ENCODE results near the gene CCDC78.
A peak's percentile ranks its signal among the peaks of the same experiment; 100 is the strongest.

Gene CCDC78

DNA sequence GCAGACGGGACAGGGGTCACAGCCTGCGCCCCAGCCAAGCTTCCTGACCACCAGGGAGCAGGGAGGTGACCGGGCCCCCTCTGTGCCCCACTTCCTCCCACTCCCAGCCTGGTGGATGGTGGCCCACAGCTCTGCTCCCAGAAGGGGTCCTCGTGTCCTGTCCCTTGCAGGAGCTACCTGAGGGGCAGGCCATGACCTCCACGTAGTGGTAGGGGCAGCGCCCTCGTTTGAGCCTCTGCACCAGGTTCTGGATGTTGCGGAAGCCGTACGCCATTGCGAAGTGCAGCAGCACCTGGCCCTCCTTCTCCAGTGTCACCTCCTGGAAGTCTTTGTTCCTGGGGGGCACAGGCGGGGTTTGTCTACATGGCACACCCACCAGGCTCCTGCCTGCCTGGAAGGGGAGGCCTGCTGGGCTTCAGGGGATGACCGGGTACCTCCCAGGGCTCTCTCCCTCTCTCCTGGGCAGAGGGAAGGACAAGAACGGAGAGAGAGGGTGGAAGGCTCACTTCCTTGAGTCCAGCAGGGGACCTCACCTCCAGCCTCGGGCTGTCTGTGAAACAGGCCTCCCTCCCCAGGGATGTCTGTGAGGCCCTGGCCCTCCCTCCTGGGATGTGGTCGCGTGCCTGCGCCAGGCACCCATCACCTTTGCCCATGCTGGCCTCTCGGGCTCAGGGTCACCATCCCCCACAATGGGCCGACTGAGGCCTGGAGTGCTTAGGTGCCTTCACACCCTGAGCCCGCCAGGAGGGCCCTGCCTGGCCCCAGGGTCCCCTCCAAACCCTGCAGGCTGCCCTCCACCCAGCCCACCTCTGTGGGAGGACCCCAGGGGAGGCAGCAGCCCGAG is 4.6 kb upstream of the CCDC78 start:
- in situ Hi-C loops (cut with HindIII; ENCODE audit: low pct_unique_long_range_greater_than_20kb, low sequenced_read_pairs) = no loop called here
- DNase-seq (ENCODE audit: low read depth in 1 of 2, low spot score in 1 of 2) = no peak

GRCh38 chr16:729768-730665 is 3.8 kb upstream of the CCDC78 start:
- no peak for DNase-seq (ENCODE audit: low read depth in 1 of 2, low spot score in 1 of 2)
- TF ChIP-seq JUND (IDR thresholded peaks at IDR 0.05; ENCODE audit: low read depth) = no peak
- in situ Hi-C loops (cut with HindIII; ENCODE audit: low pct_unique_long_range_greater_than_20kb, low sequenced_read_pairs) = no loop called here

More for the DNA sequence above, 4.6 kb upstream of the CCDC78 start:
- TF ChIP-seq JUND (IDR thresholded peaks at IDR 0.05; ENCODE audit: low read depth) = no peak

GRCh38 chr16:728890-729744 is 2.9 kb upstream of the CCDC78 start:
- no peak for TF ChIP-seq JUND (IDR thresholded peaks at IDR 0.05; ENCODE audit: low read depth)
- in situ Hi-C loops (cut with HindIII; ENCODE audit: low pct_unique_long_range_greater_than_20kb, low sequenced_read_pairs) = no loop called here

GRCh38 chr16:728131-728889 is 2.1 kb upstream of the CCDC78 start:
- peak; percentile 71 to 93 for DNase-seq (ENCODE audit: low read depth in 1 of 2, low spot score in 1 of 2)
- in situ Hi-C loops (cut with HindIII; ENCODE audit: low pct_unique_long_range_greater_than_20kb, low sequenced_read_pairs) = no loop called here
- TF ChIP-seq JUND (IDR thresholded peaks at IDR 0.05; ENCODE audit: low read depth) = no peak

More at GRCh38 chr16:728890-729744, 2.9 kb upstream of the CCDC78 start:
- no peak for DNase-seq (ENCODE audit: low read depth in 1 of 2, low spot score in 1 of 2)

- DNase-seq (ENCODE audit: low read depth in 1 of 2, low spot score in 1 of 2) = no peak
- in situ Hi-C loops (cut with HindIII; ENCODE audit: low pct_unique_long_range_greater_than_20kb, low sequenced_read_pairs) = no loop called here
- TF ChIP-seq JUND (IDR thresholded peaks at IDR 0.05; ENCODE audit: low read depth) = no peak
Observed at GRCh38 chr16:727291-727977, 1.2 kb upstream of the CCDC78 start.

- no peak for TF ChIP-seq JUND (IDR thresholded peaks at IDR 0.05; ENCODE audit: low read depth)
- DNase-seq (ENCODE audit: low read depth in 1 of 2, low spot score in 1 of 2) = no peak
- in situ Hi-C loops (cut with HindIII; ENCODE audit: low pct_unique_long_range_greater_than_20kb, low sequenced_read_pairs) = no loop called here
Observed at GRCh38 chr16:726188-726437, 130 bp downstream of the CCDC78 start.

DNA sequence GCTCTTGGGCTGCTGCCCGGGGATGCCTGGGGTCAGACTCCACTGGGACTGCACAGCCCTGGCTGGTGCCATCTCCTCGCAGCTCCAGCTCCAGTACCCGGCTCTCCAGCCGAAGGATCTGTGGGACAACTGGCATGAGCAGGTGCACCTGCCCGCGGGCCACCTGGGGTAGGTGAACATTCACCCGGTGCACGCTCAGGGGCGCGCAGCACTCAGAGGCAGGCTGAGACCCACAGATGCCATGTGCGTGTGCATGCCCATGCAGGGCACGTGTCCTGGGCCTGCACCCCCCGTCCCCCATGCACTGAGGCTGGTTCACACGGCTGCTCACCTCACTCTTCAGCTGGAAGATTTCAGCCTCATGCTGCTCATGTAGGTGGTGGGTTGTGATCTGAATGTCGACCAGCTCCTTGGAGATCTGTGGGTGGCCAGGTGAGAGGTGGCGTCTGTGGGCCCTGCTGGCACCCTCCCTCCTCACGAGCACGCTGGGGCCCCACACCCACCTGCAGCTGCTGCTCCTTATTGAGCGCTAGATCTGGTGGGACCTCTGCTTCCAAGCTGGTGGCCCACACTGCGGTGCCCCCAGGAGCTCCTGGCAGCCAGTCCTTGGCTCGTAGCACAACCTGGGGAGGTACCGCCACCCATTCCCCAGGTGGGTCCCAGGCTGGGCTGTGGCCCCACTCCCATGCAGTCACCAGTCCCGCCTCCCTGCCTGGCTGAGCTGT is 618 bp downstream of the CCDC78 start:
- no peak for TF ChIP-seq JUND (IDR thresholded peaks at IDR 0.05; ENCODE audit: low read depth)
- in situ Hi-C loops (cut with HindIII; ENCODE audit: low pct_unique_long_range_greater_than_20kb, low sequenced_read_pairs) = no loop called here
- no peak for DNase-seq (ENCODE audit: low read depth in 1 of 2, low spot score in 1 of 2)

DNA sequence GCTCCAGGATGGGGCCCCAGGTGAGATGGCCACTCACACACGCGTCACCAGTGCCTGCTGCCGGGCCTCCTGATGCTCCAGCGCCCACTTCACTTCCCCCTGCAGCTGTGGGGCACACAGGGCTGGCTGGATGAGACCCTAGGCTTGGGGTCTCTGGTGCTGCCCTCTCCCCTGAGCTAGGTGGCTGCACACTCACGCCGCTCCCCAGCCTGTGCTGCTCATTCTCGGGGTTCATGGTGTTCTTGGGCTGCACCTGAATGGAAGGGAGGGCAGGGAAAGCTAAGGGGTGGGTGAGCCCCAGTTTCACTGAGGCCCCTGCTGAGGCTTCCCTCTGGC is 1.2 kb downstream of the CCDC78 start:
- in situ Hi-C loops (cut with HindIII; ENCODE audit: low pct_unique_long_range_greater_than_20kb, low sequenced_read_pairs) = no loop called here
- DNase-seq (ENCODE audit: low read depth in 1 of 2, low spot score in 1 of 2) = no peak
- TF ChIP-seq JUND (IDR thresholded peaks at IDR 0.05; ENCODE audit: low read depth) = no peak

- in situ Hi-C loops (cut with HindIII; ENCODE audit: low pct_unique_long_range_greater_than_20kb, low sequenced_read_pairs) = loop anchor here (25.0 kb wide), 1 partner anchor 263 kb away; the partner anchor contains the start of gene SOX8
- DNase-seq (ENCODE audit: low read depth in 1 of 2, low spot score in 1 of 2) = no peak
- no peak for TF ChIP-seq JUND (IDR thresholded peaks at IDR 0.05; ENCODE audit: low read depth)
Observed at GRCh38 chr16:724188-725040, 1.8 kb downstream of the CCDC78 start.

DNA sequence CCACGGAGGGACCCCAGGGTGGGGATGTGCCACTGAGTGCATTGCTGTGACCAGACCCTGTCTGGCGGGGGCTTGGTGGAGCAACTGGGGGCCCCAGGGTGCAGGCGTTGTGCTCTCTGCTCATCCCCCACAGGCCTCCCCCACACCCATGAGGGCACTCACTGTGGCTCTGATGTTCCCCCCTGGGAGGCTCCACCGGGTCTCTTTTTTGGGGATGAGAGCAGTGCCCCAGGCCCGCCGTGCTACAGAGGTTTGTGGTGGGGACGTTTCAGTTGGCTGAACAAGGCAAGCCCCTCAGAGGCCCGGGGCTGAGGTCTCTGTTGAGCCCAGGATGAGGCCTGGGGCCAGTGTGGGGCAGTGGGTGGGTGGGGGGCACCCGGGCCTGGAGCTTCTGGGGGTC is 2.5 kb downstream of the CCDC78 start:
- no peak for TF ChIP-seq JUND (IDR thresholded peaks at IDR 0.05; ENCODE audit: low read depth)
- DNase-seq (ENCODE audit: low read depth in 1 of 2, low spot score in 1 of 2) = no peak
- in situ Hi-C loops (cut with HindIII; ENCODE audit: low pct_unique_long_range_greater_than_20kb, low sequenced_read_pairs) = loop anchor here (25.0 kb wide), 1 partner anchor 264 kb away; the partner anchor contains the start of gene SOX8

All from T47D (cell line).